IPS DF 19.7 (cell line): ENCODE data around the gene AKT1.
"Not testable (repeated sequence)": the region's sequence is repeated elsewhere in the genome, so short reads cannot be mapped to it uniquely, and the experiment has no call there.

Source experiments
- DNase-seq: peaks from one replicate; pipeline ENCODE4 v3.0.0-alpha.2; 2013; ENCODE audit warnings: low read depth, low spot score

AKT1 gene

GRCh38 chr14:104794993-104795780 is at the start of gene AKT1:
AKT1 (minus strand) TSS chr14:104795748; CDS start chr14:104792643, 3,105 bp downstream.
- no peak for DNase-seq

- no peak for DNase-seq
Observed at GRCh38 chr14:104845033-104845666, 49.6 kb upstream of the AKT1 start.

GRCh38 chr14:104844306-104845032 is 48.9 kb upstream of the AKT1 start:
- DNase-seq, result no peak

GRCh38 chr14:104843442-104844305 is 48.1 kb upstream of the AKT1 start:
- no peak for DNase-seq

- no peak for DNase-seq
Observed at GRCh38 chr14:104843006-104843405, 47.5 kb upstream of the AKT1 start.

GRCh38 chr14:104841730-104842129 is 46.2 kb upstream of the AKT1 start:
- DNase-seq, result no peak

GRCh38 chr14:104836171-104836935 is 40.8 kb upstream of the AKT1 start:
- not testable (repeated sequence) for DNase-seq

GRCh38 chr14:104830781-104831180 is 35.2 kb upstream of the AKT1 start:
- DNase-seq, result no peak

GRCh38 chr14:104827177-104828055 is 31.9 kb upstream of the AKT1 start:
- no peak for DNase-seq

- DNase-seq, result no peak
Observed at GRCh38 chr14:104826861-104827176, 31.3 kb upstream of the AKT1 start.

GRCh38 chr14:104826189-104826860 is 30.8 kb upstream of the AKT1 start:
- DNase-seq, result no peak

- no peak for DNase-seq
Observed at GRCh38 chr14:104824353-104824997, 28.9 kb upstream of the AKT1 start.

- DNase-seq, result no peak
Observed at GRCh38 chr14:104822821-104823615, 27.5 kb upstream of the AKT1 start.

- no peak for DNase-seq
Observed at GRCh38 chr14:104821971-104822608, 26.5 kb upstream of the AKT1 start.

- no peak for DNase-seq
Observed at GRCh38 chr14:104821229-104821945, 25.8 kb upstream of the AKT1 start.

GRCh38 chr14:104820669-104821228 is 25.2 kb upstream of the AKT1 start:
- no peak for DNase-seq

- DNase-seq, result no peak
Observed at GRCh38 chr14:104819361-104819781, 23.8 kb upstream of the AKT1 start.
